ENCODE data around the gene DRC7. TPM values are rescaled to one million over a fixed set of nuclear protein-coding genes. Genes with fewer than 3 reads are reported as not detected.
A peak's percentile ranks its signal among the peaks of the same experiment; 100 is the strongest.

Gene DRC7
- total RNA-seq, 1 donor from 2014 or later: not detected

DNA sequence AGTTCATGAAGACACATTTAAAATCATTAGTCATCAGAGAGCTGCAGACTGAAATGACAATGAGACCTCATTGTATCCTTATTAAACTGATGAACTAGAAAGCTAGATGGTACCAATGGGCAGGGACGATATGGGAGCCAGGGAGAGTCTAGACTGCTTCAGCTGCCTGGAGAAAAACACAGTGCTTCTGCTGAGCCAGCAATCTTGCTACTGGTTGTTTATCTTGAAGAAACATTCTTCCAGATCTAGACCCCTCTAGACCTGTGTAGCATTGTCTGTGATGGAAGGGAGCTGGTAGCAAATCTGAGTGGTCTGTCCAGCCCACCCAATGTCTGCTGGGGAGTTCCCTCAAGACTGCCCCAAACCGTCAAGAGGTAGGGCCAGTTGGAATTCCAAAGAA is 2.0 kb upstream of the DRC7 start:
- H3K36me3 ChIP-seq: no peaks in the 10 kb centered on the region
- no peak overlapping the region for H3K27ac ChIP-seq
- intact Hi-C loops (cut with DNase I): no loop called here
- H3K4me3 ChIP-seq: no peak overlapping the region
- H3K27me3 ChIP-seq: no peaks in the 10 kb centered on the region
- H3K9me3 ChIP-seq: no peaks in the 10 kb centered on the region
- DNase-seq (ENCODE audit: low spot score in 2 of 2): no peak
- no peaks in the 10 kb centered on the region for H3K4me1 ChIP-seq
- TF ChIP-seq CTCF (IDR thresholded peaks at IDR 0.05): no peak

- TF ChIP-seq CTCF (IDR thresholded peaks at IDR 0.05): no peak
Measured at GRCh38 chr16:57693550-57693949, 1.1 kb upstream of the DRC7 start.

DNA sequence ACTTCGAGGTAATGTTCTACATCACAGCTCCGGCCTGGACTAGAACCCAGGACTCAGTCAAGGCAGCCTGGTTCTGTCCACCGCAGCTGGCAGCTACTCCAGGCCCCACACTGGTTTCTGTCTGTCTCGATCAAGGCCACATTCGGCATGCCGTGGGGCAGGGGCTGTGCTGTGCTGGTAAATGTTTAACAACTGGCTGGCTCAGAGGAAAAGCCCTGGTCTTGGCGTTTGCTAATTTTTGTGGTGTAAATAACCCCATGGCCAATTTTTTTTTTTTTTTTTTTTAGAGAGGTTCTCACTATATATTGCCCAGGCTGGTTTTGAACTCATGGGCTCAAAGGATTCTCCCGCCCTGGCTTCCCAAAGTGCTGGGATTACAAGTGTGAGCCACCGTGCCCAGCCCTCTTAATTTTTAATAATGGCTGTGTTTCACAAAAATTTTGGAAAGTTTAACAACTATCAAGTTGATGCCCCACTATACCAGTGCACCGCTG is 328 bp upstream of the DRC7 start:
- TF ChIP-seq CTCF (IDR thresholded peaks at IDR 0.05): no peak
- Histone ChIP-seq H3K36me3 (no peaks in the 10 kb centered on the region), H3K4me1 (no peaks in the 10 kb centered on the region), H3K27ac (no peak overlapping the region), H3K9me3 (no peaks in the 10 kb centered on the region), H3K27me3 (no peaks in the 10 kb centered on the region), H3K4me3 (no peak overlapping the region)
- peak in 1 of 2 donors; percentile 30 for DNase-seq (ENCODE audit: low spot score in 2 of 2)
- intact Hi-C loops (cut with DNase I): no loop called here

More at GRCh38 chr16:57693550-57693949, 1.1 kb upstream of the DRC7 start:
- Histone ChIP-seq H3K4me1 (no peaks in the 10 kb centered on the region), H3K9me3 (no peaks in the 10 kb centered on the region), H3K4me3 (no peak overlapping the region), H3K36me3 (no peaks in the 10 kb centered on the region), H3K27ac (no peak overlapping the region), H3K27me3 (no peaks in the 10 kb centered on the region)
- intact Hi-C loops (cut with DNase I): no loop called here
- DNase-seq (ENCODE audit: low spot score in 2 of 2): no peak

GRCh38 chr16:57695680-57696069 is 1.1 kb downstream of the DRC7 start:
- no peak for TF ChIP-seq CTCF (IDR thresholded peaks at IDR 0.05)
- no peak for DNase-seq (ENCODE audit: low spot score in 2 of 2)
- Histone ChIP-seq H3K9me3 (no peaks in the 10 kb centered on the region), H3K27ac (no peak overlapping the region), H3K36me3 (no peaks in the 10 kb centered on the region), H3K4me3 (no peak overlapping the region), H3K4me1 (no peaks in the 10 kb centered on the region), H3K27me3 (no peaks in the 10 kb centered on the region)
- intact Hi-C loops (cut with DNase I): no loop called here

GRCh38 chr16:57696240-57696639 is 1.6 kb downstream of the DRC7 start:
- H3K4me3 ChIP-seq: no peak overlapping the region
- no peaks in the 10 kb centered on the region for H3K9me3 ChIP-seq
- peak in 1 of 2 donors; percentile 38 for DNase-seq (ENCODE audit: low spot score in 2 of 2)
- no peaks in the 10 kb centered on the region for H3K27me3 ChIP-seq
- intact Hi-C loops (cut with DNase I): no loop called here
- no peak for TF ChIP-seq CTCF (IDR thresholded peaks at IDR 0.05)
- no peaks in the 10 kb centered on the region for H3K36me3 ChIP-seq
- H3K4me1 ChIP-seq: no peaks in the 10 kb centered on the region
- H3K27ac ChIP-seq: no peak overlapping the region
